Measurements from ENCODE around the gene C8G. TPM values are rescaled to one million over a fixed set of nuclear protein-coding genes. Genes with fewer than 3 reads are reported as not detected.

The C8G gene
- total and polyA plus RNA-seq, 2 of the 13 experiments (the other 11 are each of a cell fraction or from before 2014, with no cell fraction given), result 4.9 to 12.8 TPM

GRCh38 chr9:136949817-136950655 lies 5.0 kb downstream of the C8G start (continued):
- TF ChIP-seq POLR2AphosphoS5 (IDR thresholded peaks at IDR 0.05; ENCODE audit: low read depth, low read length) (peak; percentile 81), ZNF564 (CRISPR knock-in tag; IDR thresholded peaks at IDR 0.05) (no peak), JUN (CRISPR knock-in tag; IDR thresholded peaks at IDR 0.05) (no peak), ZNF777 (CRISPR knock-in tag; IDR thresholded peaks at IDR 0.05) (peak; percentile 64), ZBTB44 (CRISPR knock-in tag; IDR thresholded peaks at IDR 0.05) (no peak), STAG1 (CRISPR knock-in tag; IDR thresholded peaks at IDR 0.05) (peak; percentile 25; the same call in 1 of the 2 replicates), FOXM1 (CRISPR knock-in tag; IDR thresholded peaks at IDR 0.05) (no peak), ZNF333 (CRISPR knock-in tag; IDR thresholded peaks at IDR 0.05; ENCODE audit: borderline replicate concordance) (no peak), SKI (IDR thresholded peaks at IDR 0.05; ENCODE audit: partially characterized antibody) (peak; percentile 55), POLR2G (IDR thresholded peaks at IDR 0.05; ENCODE audit: low read depth, low read length) (peak; percentile 85), GATAD1 (CRISPR knock-in tag; IDR thresholded peaks at IDR 0.05) (no peak), ZNF580 (CRISPR knock-in tag; IDR thresholded peaks at IDR 0.05; ENCODE audit: borderline replicate concordance, low read depth) (0 out of 2 replicates have a peak, but pooled peaks have one; percentile 77), HMG20A (CRISPR knock-in tag; IDR thresholded peaks at IDR 0.05; ENCODE audit: borderline replicate concordance) (no peak; the same call in 1 of the 2 replicates), ZNF567 (CRISPR knock-in tag; IDR thresholded peaks at IDR 0.05; ENCODE audit: borderline replicate concordance) (no peak), PHB2 (IDR thresholded peaks at IDR 0.05; ENCODE audit: partially characterized antibody) (no peak), RNF219 (CRISPR knock-in tag; IDR thresholded peaks at IDR 0.05) (no peak), RERE (CRISPR knock-in tag; IDR thresholded peaks at IDR 0.05; ENCODE audit: low read depth) (no peak), ZNF746 (CRISPR knock-in tag; IDR thresholded peaks at IDR 0.05) (no peak), ARID2 (CRISPR knock-in tag; IDR thresholded peaks at IDR 0.05; ENCODE audit: borderline replicate concordance) (no peak), CREBL2 (CRISPR knock-in tag; IDR thresholded peaks at IDR 0.05; ENCODE audit: borderline replicate concordance) (no peak)
